Fibroblast of mammary gland (primary cell): ENCODE results near the gene ZNF112.
A peak's percentile ranks its signal among the peaks of the same experiment; 100 is the strongest.

ENCODE experiments used
- DNase-seq: peaks from one replicate; pipeline ENCODE4 v3.0.0-alpha.2; 2010; ENCODE audit warnings: low read depth
- H3K4me3 ChIP-seq: 2 replicates; pipeline ENCODE4 v1.5.1; 2011; ENCODE audit warnings: low read depth, mild to moderate bottlenecking, low read length, moderate library complexity; ENCODE audit not compliant: control insufficient read depth
- TF ChIP-seq, protein P1 (sequence below): conservative IDR thresholded peaks from 2 replicates; pipeline ENCODE4 v1.5.1; 2011; ENCODE audit warnings: low read depth, low read length, inconsistent platforms; ENCODE audit not compliant: control insufficient read depth, insufficient read depth

Gene ZNF112

DNA sequence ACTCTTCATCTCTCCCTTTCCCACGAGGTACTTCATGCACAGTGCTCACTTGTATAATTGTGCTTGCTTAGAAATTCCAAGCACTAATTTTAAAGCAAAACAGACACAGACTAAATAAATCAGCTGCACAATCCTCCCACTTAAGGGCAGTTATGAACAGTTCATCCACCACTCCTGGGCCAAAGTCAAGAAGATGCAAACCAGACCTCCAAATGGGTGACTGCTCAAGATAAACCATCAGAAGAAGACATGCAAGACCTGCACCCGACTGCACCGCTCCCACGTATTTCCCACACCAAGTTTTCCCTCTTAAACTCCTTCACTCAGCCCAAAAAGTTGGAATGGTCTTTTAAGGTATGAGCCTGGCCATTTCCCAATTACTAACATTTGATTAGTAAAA is 71.5 kb downstream of the ZNF112 start:
- no peak for DNase-seq
- TF ChIP-seq, protein P1, sequence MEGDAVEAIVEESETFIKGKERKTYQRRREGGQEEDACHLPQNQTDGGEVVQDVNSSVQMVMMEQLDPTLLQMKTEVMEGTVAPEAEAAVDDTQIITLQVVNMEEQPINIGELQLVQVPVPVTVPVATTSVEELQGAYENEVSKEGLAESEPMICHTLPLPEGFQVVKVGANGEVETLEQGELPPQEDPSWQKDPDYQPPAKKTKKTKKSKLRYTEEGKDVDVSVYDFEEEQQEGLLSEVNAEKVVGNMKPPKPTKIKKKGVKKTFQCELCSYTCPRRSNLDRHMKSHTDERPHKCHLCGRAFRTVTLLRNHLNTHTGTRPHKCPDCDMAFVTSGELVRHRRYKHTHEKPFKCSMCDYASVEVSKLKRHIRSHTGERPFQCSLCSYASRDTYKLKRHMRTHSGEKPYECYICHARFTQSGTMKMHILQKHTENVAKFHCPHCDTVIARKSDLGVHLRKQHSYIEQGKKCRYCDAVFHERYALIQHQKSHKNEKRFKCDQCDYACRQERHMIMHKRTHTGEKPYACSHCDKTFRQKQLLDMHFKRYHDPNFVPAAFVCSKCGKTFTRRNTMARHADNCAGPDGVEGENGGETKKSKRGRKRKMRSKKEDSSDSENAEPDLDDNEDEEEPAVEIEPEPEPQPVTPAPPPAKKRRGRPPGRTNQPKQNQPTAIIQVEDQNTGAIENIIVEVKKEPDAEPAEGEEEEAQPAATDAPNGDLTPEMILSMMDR = no peak
- no peak overlapping the region for H3K4me3 ChIP-seq

GRCh38 chr19:44282846-44283245 is 73.6 kb downstream of the ZNF112 start:
- TF ChIP-seq, protein P1 = no peak
- peak; percentile 32 for DNase-seq
- no peak overlapping the region for H3K4me3 ChIP-seq

- no peak overlapping the region for H3K4me3 ChIP-seq
- no peak for DNase-seq
- TF ChIP-seq, protein P1 = no peak
Measured at GRCh38 chr19:44280916-44281315, 75.6 kb downstream of the ZNF112 start.

DNA sequence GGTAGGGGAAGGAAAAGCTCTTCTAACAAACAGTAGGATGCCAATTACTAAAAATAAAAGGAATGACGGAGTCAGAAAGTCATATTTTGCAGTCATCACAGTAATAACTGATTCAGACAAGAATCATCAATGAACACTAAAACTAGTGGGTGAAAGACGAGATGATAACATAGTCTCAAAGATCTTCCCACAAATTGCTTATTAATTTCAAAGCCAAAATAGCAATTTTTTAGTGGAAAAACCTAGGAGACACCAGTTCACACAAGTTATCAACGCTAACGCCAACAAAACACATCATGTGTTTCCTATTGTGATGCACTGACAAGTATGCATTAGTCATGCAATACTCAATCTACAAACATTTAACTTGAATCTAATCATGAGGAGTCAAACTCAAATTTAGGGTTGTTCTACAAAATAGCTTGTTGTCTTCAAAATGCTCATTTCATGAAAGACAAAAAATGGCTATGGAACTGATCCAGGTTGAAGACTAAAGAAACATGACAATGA is 78.2 kb downstream of the ZNF112 start:
- peak; percentile 29 for DNase-seq
- TF ChIP-seq, protein P1 = no peak
- H3K4me3 ChIP-seq = no peak overlapping the region

- DNase-seq = no peak
- no peak overlapping the region for H3K4me3 ChIP-seq
- TF ChIP-seq, protein P1 = no peak
Measured at GRCh38 chr19:44277331-44277730, 79.1 kb downstream of the ZNF112 start.
